Measurements from ENCODE around the gene PRMT3. TPM values are rescaled to one million over a fixed set of nuclear protein-coding genes. Genes with fewer than 3 reads are reported as not detected.

The PRMT3 gene
- total and polyA plus RNA-seq, 2 donors = 12.8 to 18.5 TPM

DNA sequence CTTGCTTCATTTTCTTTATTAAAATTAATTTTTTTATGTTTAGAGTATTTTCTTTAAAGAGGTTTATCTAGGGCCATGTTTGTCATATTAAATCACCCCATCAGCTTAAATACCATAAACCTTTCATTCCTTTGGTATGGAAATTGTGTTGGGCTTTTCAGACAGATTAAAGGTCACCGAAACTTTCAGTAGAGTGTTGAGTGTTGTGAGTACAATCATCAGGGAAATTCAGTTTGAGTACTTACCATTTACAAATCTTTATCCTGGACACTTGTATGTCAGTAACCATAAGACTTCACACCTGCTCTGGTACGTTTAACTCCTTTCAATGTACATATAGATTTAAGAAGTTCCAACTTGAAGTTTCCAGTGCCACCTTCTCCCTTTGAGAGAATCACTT lies 12.0 kb downstream of the PRMT3 start:
- H3K27ac ChIP-seq (ENCODE audit: low read depth in 1 of 2, low read length in 1 of 2) = no peak overlapping the region
- no peaks in the 10 kb centered on the region for H3K9me3 ChIP-seq (ENCODE audit: control insufficient read depth in 2 of 2, insufficient read depth in 1 of 2, low read length in 1 of 2)
- no peak overlapping the region for H3K4me3 ChIP-seq (ENCODE audit: low read length in 2 of 2)
- no peak for DNase-seq (ENCODE audit: low read depth in 6 of 9, low spot score in 9 of 9)
- WGBS = 95% methylated on average over 2 of the region's 2 CpGs
- H3K27me3 ChIP-seq (ENCODE audit: control insufficient read depth in 2 of 2, insufficient read depth in 1 of 2, low read length in 1 of 2) = no peaks in the 10 kb centered on the region
- H3K4me1 ChIP-seq (ENCODE audit: control insufficient read depth in 2 of 2, insufficient read depth in 2 of 2, low read length in 2 of 2) = no peaks in the 10 kb centered on the region
- H3K36me3 ChIP-seq (ENCODE audit: control insufficient read depth in 2 of 2, insufficient read depth in 2 of 2, low read length in 1 of 2) = peaks cover 3 to 25% of the 10 kb centered on the region in 2 donors

DNA sequence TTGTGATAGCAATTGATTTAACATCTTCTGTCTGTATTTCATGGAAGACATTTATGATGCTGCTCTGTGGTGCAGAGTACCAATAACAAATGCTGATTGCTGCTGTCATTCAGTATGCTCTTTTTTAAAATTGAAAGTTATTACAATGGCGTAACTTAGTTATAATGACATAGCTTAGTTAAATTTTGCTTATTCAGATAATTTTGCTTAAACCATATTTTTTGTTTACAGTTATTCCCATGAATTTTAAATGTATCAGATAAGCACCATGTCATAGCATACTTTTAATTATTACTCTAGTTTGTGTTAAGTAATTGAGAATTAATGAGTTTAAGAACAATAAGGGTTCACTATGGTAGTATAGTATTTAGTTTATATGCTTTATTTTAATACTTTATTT lies 15.5 kb downstream of the PRMT3 start:
- Histone ChIP-seq H3K9me3 (ENCODE audit: control insufficient read depth in 2 of 2, insufficient read depth in 1 of 2, low read length in 1 of 2) (no peaks in the 10 kb centered on the region), H3K4me1 (ENCODE audit: control insufficient read depth in 2 of 2, insufficient read depth in 2 of 2, low read length in 2 of 2) (no peaks in the 10 kb centered on the region), H3K27ac (ENCODE audit: low read depth in 1 of 2, low read length in 1 of 2) (no peak overlapping the region), H3K36me3 (ENCODE audit: control insufficient read depth in 2 of 2, insufficient read depth in 2 of 2, low read length in 1 of 2) (peaks cover 0 to 18% of the 10 kb centered on the region in 2 donors), H3K27me3 (ENCODE audit: control insufficient read depth in 2 of 2, insufficient read depth in 1 of 2, low read length in 1 of 2) (no peaks in the 10 kb centered on the region), H3K4me3 (ENCODE audit: low read length in 2 of 2) (no peak overlapping the region)
- 100% methylated on average over 1 of the region's 1 CpG for WGBS
- DNase-seq (ENCODE audit: low read depth in 6 of 9, low spot score in 9 of 9) = no peak

DNA sequence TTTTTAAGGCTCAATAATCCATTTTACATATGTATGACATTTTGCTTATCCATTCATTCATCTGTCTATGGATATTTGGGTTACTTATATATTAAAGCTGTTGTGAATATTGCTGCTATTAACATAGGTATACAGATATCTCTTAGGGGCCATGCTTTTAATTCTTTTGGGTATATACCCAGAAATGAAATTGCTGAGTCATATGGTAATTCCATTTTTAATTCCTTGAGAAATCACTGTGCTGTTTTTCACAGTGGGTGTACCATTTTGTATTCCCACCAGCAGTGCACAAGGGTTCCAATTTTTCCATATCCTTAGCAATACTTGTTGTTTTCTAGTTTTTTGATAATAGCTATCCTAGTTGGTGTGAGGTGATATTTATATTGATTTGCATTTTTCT lies 19.0 kb downstream of the PRMT3 start:
- Histone ChIP-seq H3K27me3 (ENCODE audit: control insufficient read depth in 2 of 2, insufficient read depth in 1 of 2, low read length in 1 of 2) (no peaks in the 10 kb centered on the region), H3K36me3 (ENCODE audit: control insufficient read depth in 2 of 2, insufficient read depth in 2 of 2, low read length in 1 of 2) (peaks cover 3 to 15% of the 10 kb centered on the region in 2 donors)
- no peak for DNase-seq (ENCODE audit: low read depth in 6 of 9, low spot score in 9 of 9)

DNA sequence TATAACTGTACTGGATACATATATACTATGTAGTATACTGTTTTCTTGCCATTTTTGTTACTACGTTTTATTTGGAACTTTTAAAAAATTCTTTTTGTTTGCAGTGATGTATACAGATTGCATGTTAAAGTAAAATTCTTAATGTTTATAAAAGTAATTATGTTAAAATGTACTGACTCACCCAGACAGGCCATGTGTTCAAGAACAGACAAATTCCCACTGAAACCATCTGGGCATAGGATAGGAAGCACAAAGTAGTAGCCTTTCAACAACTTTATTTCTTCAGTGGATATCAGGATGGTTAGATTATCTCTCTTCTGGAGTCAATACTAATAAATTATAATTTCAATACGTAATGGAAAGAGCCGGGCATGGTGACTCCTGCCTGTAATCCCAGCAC lies 19.8 kb downstream of the PRMT3 start:
- 82% methylated on average over 3 of the region's 3 CpGs for WGBS
- Histone ChIP-seq H3K27me3 (ENCODE audit: control insufficient read depth in 2 of 2, insufficient read depth in 1 of 2, low read length in 1 of 2) (no peaks in the 10 kb centered on the region), H3K4me1 (ENCODE audit: control insufficient read depth in 2 of 2, insufficient read depth in 2 of 2, low read length in 2 of 2) (no peaks in the 10 kb centered on the region), H3K36me3 (ENCODE audit: control insufficient read depth in 2 of 2, insufficient read depth in 2 of 2, low read length in 1 of 2) (peaks cover 3 to 14% of the 10 kb centered on the region in 2 donors), H3K4me3 (ENCODE audit: low read length in 2 of 2) (no peak overlapping the region), H3K9me3 (ENCODE audit: control insufficient read depth in 2 of 2, insufficient read depth in 1 of 2, low read length in 1 of 2) (no peaks in the 10 kb centered on the region), H3K27ac (ENCODE audit: low read depth in 1 of 2, low read length in 1 of 2) (no peak overlapping the region)
- DNase-seq (ENCODE audit: low read depth in 6 of 9, low spot score in 9 of 9) = no peak

More for the DNA sequence above, 19.0 kb downstream of the PRMT3 start:
- Histone ChIP-seq H3K27ac (ENCODE audit: low read depth in 1 of 2, low read length in 1 of 2) (no peak overlapping the region), H3K4me3 (ENCODE audit: low read length in 2 of 2) (no peak overlapping the region), H3K9me3 (ENCODE audit: control insufficient read depth in 2 of 2, insufficient read depth in 1 of 2, low read length in 1 of 2) (no peaks in the 10 kb centered on the region), H3K4me1 (ENCODE audit: control insufficient read depth in 2 of 2, insufficient read depth in 2 of 2, low read length in 2 of 2) (no peaks in the 10 kb centered on the region)

DNA sequence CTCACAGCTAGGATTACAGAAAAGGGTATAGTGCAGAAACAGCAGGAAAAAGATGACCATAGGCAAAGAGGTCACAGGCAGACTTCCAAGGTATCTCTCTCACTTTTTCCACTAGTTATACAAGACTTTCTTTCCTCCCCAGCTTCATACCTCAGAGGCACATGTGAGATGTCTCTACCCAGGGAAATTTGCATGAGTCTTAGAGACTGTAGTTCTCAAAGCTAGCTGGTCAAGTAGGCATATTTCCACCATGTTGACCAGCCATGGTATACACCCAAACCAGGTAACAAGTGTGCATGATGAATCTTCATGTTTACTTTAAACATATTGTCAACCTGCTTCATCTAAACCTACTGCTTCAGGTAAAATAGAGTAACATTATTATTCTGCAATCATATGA lies 27.9 kb downstream of the PRMT3 start:
- H3K27me3 ChIP-seq (ENCODE audit: control insufficient read depth in 2 of 2, insufficient read depth in 1 of 2, low read length in 1 of 2) = no peaks in the 10 kb centered on the region
- H3K9me3 ChIP-seq (ENCODE audit: control insufficient read depth in 2 of 2, insufficient read depth in 1 of 2, low read length in 1 of 2) = no peaks in the 10 kb centered on the region
- no peak overlapping the region for H3K4me3 ChIP-seq (ENCODE audit: low read length in 2 of 2)
- no peaks in the 10 kb centered on the region for H3K4me1 ChIP-seq (ENCODE audit: control insufficient read depth in 2 of 2, insufficient read depth in 2 of 2, low read length in 2 of 2)
- H3K27ac ChIP-seq (ENCODE audit: low read depth in 1 of 2, low read length in 1 of 2) = no peak overlapping the region
- H3K36me3 ChIP-seq (ENCODE audit: control insufficient read depth in 2 of 2, insufficient read depth in 2 of 2, low read length in 1 of 2) = peaks cover 2 to 9% of the 10 kb centered on the region in 2 donors
- no peak for DNase-seq (ENCODE audit: low read depth in 6 of 9, low spot score in 9 of 9)

DNA sequence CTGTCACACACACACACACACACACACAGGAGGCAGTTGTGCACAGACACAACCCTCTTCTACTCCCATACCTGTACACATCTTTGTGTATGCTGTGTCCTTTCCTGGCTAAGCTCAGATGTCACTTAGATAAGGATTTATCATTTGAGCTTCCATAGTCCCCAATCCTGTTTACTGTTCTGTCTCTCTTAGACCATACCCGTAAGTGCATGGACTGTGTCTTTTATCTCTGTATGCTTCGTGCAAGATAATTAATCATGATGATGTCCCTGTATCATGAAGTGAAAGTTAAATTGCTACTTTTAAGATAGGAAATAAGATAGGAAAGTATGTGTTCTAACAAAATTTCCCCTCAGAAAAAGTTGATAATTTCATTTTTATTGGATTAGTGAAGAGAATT lies 30.3 kb downstream of the PRMT3 start:
- Histone ChIP-seq H3K27me3 (ENCODE audit: control insufficient read depth in 2 of 2, insufficient read depth in 1 of 2, low read length in 1 of 2) (no peaks in the 10 kb centered on the region), H3K9me3 (ENCODE audit: control insufficient read depth in 2 of 2, insufficient read depth in 1 of 2, low read length in 1 of 2) (no peaks in the 10 kb centered on the region), H3K4me3 (ENCODE audit: low read length in 2 of 2) (no peak overlapping the region), H3K4me1 (ENCODE audit: control insufficient read depth in 2 of 2, insufficient read depth in 2 of 2, low read length in 2 of 2) (no peaks in the 10 kb centered on the region), H3K36me3 (ENCODE audit: control insufficient read depth in 2 of 2, insufficient read depth in 2 of 2, low read length in 1 of 2) (peaks cover 3 to 24% of the 10 kb centered on the region in 2 donors), H3K27ac (ENCODE audit: low read depth in 1 of 2, low read length in 1 of 2) (no peak overlapping the region)
- 90% methylated on average over 2 of the region's 2 CpGs for WGBS
- DNase-seq (ENCODE audit: low read depth in 6 of 9, low spot score in 9 of 9) = no peak

DNA sequence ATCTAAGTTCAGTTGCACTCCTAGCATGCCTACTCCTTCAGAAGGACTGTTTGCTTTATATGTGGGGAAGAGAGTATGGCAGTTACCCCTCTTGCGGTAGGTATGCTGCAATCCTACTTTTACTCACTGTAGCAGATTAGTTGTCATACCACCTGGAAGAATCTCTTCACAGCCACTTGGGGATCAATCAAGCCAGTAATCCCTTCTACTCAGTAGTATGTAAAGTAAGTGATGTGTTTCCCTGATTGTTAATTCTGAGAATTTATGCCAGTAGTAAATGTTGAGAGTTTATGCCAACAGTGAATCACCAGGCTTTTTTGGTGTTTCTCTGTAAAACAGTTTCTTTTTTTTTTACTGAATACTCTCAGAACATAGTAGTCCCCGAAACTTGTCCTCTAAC lies 34.4 kb downstream of the PRMT3 start:
- WGBS = 98% methylated on average over 2 of the region's 2 CpGs
- no peak overlapping the region for H3K4me3 ChIP-seq (ENCODE audit: low read length in 2 of 2)
- H3K9me3 ChIP-seq (ENCODE audit: control insufficient read depth in 2 of 2, insufficient read depth in 1 of 2, low read length in 1 of 2) = no peaks in the 10 kb centered on the region
- no peak for DNase-seq (ENCODE audit: low read depth in 6 of 9, low spot score in 9 of 9)
- no peaks in the 10 kb centered on the region for H3K4me1 ChIP-seq (ENCODE audit: control insufficient read depth in 2 of 2, insufficient read depth in 2 of 2, low read length in 2 of 2)
- no peaks in the 10 kb centered on the region for H3K27me3 ChIP-seq (ENCODE audit: control insufficient read depth in 2 of 2, insufficient read depth in 1 of 2, low read length in 1 of 2)
- H3K27ac ChIP-seq (ENCODE audit: low read depth in 1 of 2, low read length in 1 of 2) = no peak overlapping the region
- H3K36me3 ChIP-seq (ENCODE audit: control insufficient read depth in 2 of 2, insufficient read depth in 2 of 2, low read length in 1 of 2) = peaks cover 3 to 21% of the 10 kb centered on the region in 2 donors

DNA sequence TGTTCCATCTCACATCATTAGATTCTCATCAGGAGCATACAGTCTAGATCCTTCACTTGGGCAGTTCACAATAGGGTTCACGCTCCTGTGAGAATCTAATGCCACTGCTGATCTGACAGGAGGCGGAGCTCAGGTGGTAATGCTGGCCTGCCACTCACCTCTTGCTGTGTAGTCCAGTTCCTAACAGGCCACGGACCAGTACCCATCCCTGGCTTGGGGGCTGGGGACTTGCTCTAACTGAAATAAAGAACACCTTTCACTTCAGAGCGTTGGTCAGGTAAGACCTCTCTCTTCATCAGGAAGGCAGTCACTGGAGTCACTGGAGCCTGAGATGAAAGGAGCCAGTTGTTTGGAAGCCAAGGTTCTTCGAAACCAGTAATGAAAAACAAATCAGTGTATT lies 41.7 kb downstream of the PRMT3 start:
- H3K4me3 ChIP-seq (ENCODE audit: low read length in 2 of 2) = no peak overlapping the region
- H3K9me3 ChIP-seq (ENCODE audit: control insufficient read depth in 2 of 2, insufficient read depth in 1 of 2, low read length in 1 of 2) = no peaks in the 10 kb centered on the region
- 98% methylated on average over 5 of the region's 5 CpGs for WGBS
- no peaks in the 10 kb centered on the region for H3K4me1 ChIP-seq (ENCODE audit: control insufficient read depth in 2 of 2, insufficient read depth in 2 of 2, low read length in 2 of 2)
- H3K27ac ChIP-seq (ENCODE audit: low read depth in 1 of 2, low read length in 1 of 2) = no peak overlapping the region
- no peak for DNase-seq (ENCODE audit: low read depth in 6 of 9, low spot score in 9 of 9)
- H3K27me3 ChIP-seq (ENCODE audit: control insufficient read depth in 2 of 2, insufficient read depth in 1 of 2, low read length in 1 of 2) = no peaks in the 10 kb centered on the region
- peaks cover 0 to 10% of the 10 kb centered on the region in 2 donors for H3K36me3 ChIP-seq (ENCODE audit: control insufficient read depth in 2 of 2, insufficient read depth in 2 of 2, low read length in 1 of 2)

DNA sequence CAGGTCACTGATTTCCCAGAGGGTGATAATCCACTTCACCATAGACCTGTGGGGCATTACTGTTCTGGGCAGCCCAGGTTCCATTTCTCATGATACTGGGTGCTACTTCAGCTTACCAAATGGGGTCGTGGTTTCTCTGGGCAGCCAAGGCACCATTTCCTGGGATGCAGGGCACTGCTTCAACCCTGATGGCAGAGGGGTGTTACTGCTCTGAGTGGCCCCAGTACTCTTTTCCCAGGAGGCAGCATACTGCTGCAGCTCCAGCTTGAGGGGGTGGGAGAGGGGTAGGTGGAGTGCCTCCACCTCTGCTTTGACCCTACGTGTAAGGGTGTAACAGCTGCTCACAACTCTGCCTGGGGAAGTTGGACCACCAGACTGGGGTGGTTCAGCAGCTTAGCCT lies 51.1 kb downstream of the PRMT3 start:
- no peak overlapping the region for H3K27ac ChIP-seq (ENCODE audit: low read depth in 1 of 2, low read length in 1 of 2)
- H3K4me1 ChIP-seq (ENCODE audit: control insufficient read depth in 2 of 2, insufficient read depth in 2 of 2, low read length in 2 of 2) = no peaks in the 10 kb centered on the region
- no peak overlapping the region for H3K4me3 ChIP-seq (ENCODE audit: low read length in 2 of 2)
- no peaks in the 10 kb centered on the region for H3K9me3 ChIP-seq (ENCODE audit: control insufficient read depth in 2 of 2, insufficient read depth in 1 of 2, low read length in 1 of 2)
- peaks cover 4 to 5% of the 10 kb centered on the region in 2 donors for H3K36me3 ChIP-seq (ENCODE audit: control insufficient read depth in 2 of 2, insufficient read depth in 2 of 2, low read length in 1 of 2)
- 95% methylated on average over 2 of the region's 2 CpGs for WGBS
- no peak for DNase-seq (ENCODE audit: low read depth in 6 of 9, low spot score in 9 of 9)
- H3K27me3 ChIP-seq (ENCODE audit: control insufficient read depth in 2 of 2, insufficient read depth in 1 of 2, low read length in 1 of 2) = no peaks in the 10 kb centered on the region

DNA sequence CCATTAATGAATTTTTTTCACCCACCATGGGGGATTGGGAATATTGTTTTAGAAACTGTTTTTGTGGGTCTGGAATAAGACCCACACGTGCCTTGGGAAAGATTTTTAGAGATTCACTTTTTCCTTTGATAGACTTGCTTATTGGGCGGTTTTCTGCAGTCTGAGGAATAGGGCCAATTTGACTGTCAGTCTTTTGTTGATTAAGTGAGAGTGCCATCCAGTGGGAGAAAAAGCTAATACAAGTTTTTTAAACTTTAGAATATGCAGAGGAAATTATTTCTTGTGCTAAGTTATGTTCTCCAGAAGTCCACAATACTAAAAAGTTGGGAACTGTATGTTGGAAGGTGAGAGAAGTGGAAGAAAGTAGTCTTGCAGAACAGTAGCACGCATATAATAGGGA lies 56.1 kb downstream of the PRMT3 start:
- Histone ChIP-seq H3K27me3 (ENCODE audit: control insufficient read depth in 2 of 2, insufficient read depth in 1 of 2, low read length in 1 of 2) (no peaks in the 10 kb centered on the region), H3K36me3 (ENCODE audit: control insufficient read depth in 2 of 2, insufficient read depth in 2 of 2, low read length in 1 of 2) (peaks cover 1 to 4% of the 10 kb centered on the region in 2 donors), H3K27ac (ENCODE audit: low read depth in 1 of 2, low read length in 1 of 2) (no peak overlapping the region), H3K9me3 (ENCODE audit: control insufficient read depth in 2 of 2, insufficient read depth in 1 of 2, low read length in 1 of 2) (no peaks in the 10 kb centered on the region), H3K4me1 (ENCODE audit: control insufficient read depth in 2 of 2, insufficient read depth in 2 of 2, low read length in 2 of 2) (no peaks in the 10 kb centered on the region), H3K4me3 (ENCODE audit: low read length in 2 of 2) (no peak overlapping the region)
- peak in 1 of 9 donors; percentile 35 for DNase-seq (ENCODE audit: low read depth in 6 of 9, low spot score in 9 of 9)
- 95% methylated on average over 3 of the region's 3 CpGs for WGBS
